GM23338 (cell line): ENCODE measurements around the gene NFXL1. TPM values are rescaled to one million over a fixed set of nuclear protein-coding genes. Genes with fewer than 3 reads are reported as not detected.

Experiments used
- ATAC-seq: fragments of 200-7000 bp; cut with Tn5 transposase; 3 replicates; pipeline ENCODE4 v1.9.1; 2020
- DNase-seq: peaks from one replicate; pipeline ENCODE4 v3.0.0-alpha.2; 2015; ENCODE audit warnings: low spot score
- H2AFZ ChIP-seq: fragments of 200-600 bp; sonication (generic); 2 replicates; pipeline ENCODE4 v1.8.0; 2016; ENCODE audit warnings: antibody characterized with exemption, mild to moderate bottlenecking, moderate library complexity
- H3F3A ChIP-seq: fragments of 200-600 bp; sonication (generic); replicated peaks from 2 replicates; pipeline ENCODE4 v1.8.0; 2017; ENCODE audit warnings: antibody characterized with exemption, mixed run types, low read depth
- H3K27ac ChIP-seq: fragments of 200-600 bp; sonication (generic); 2 replicates; pipeline ENCODE4 v1.6.1; 2016; ENCODE audit warnings: low read depth
- H3K27me3 ChIP-seq: fragments of 200-600 bp; sonication (generic); 2 replicates; pipeline ENCODE4 v1.8.0; 2016; ENCODE audit warnings: mild to moderate bottlenecking, mixed run types, moderate library complexity; ENCODE audit not compliant: insufficient read depth
- H3K36me3 ChIP-seq: fragments of 200-600 bp; sonication (generic); 2 replicates; pipeline ENCODE4 v1.8.0; 2016; ENCODE audit warnings: mild to moderate bottlenecking; ENCODE audit not compliant: insufficient read depth
- H3K4me1 ChIP-seq: fragments of 200-600 bp; sonication (generic); 2 replicates; pipeline ENCODE4 v1.8.0; 2016; ENCODE audit warnings: mild to moderate bottlenecking, moderate library complexity; ENCODE audit not compliant: insufficient read depth
- H3K4me2 ChIP-seq: fragments of 200-600 bp; sonication (generic); 2 replicates; pipeline ENCODE4 v1.7.1; 2017; ENCODE audit warnings: mixed run types
- H3K4me3 ChIP-seq: fragments of 200-600 bp; sonication (generic); 2 replicates; pipeline ENCODE4 v1.6.1; 2016; ENCODE audit warnings: mixed run types
- H3K79me2 ChIP-seq: fragments of 200-600 bp; sonication (generic); replicated peaks from 2 replicates; pipeline ENCODE4 v1.8.0; 2017; ENCODE audit warnings: mild to moderate bottlenecking; ENCODE audit not compliant: insufficient read depth
- H3K9me2 ChIP-seq: fragments of 200-600 bp; sonication (generic); 2 replicates; pipeline ENCODE4 v1.8.0; 2017; ENCODE audit not compliant: insufficient read depth
- H4K20me1 ChIP-seq: fragments of 200-600 bp; sonication (generic); replicated peaks from 2 replicates; pipeline ENCODE4 v1.8.0; 2017; ENCODE audit warnings: mild to moderate bottlenecking; ENCODE audit not compliant: insufficient read depth
- H3K27ac Mint-ChIP-seq: 2 replicates; pipeline ENCODE4 v1.8.0; 2020; ENCODE audit warnings: inconsistent platforms, mild to moderate bottlenecking, moderate library complexity, mixed read lengths
- H3K27me3 Mint-ChIP-seq: 3 replicates; pipeline ENCODE4 v1.8.0; 2022; ENCODE audit warnings: low read depth, mild to moderate bottlenecking, moderate library complexity, mixed read lengths, inconsistent platforms; ENCODE audit not compliant: insufficient read depth, poor library complexity
- H3K36me3 Mint-ChIP-seq: 3 replicates; pipeline ENCODE4 v1.8.0; 2021; ENCODE audit warnings: low read depth, mild to moderate bottlenecking, inconsistent platforms, moderate library complexity, mixed read lengths
- H3K4me1 Mint-ChIP-seq: 3 replicates; pipeline ENCODE4 v1.8.0; 2020; ENCODE audit warnings: mild to moderate bottlenecking, inconsistent platforms, mixed read lengths
- H3K4me3 Mint-ChIP-seq: 3 replicates; pipeline ENCODE4 v1.8.0; 2021; ENCODE audit warnings: moderate library complexity, mild to moderate bottlenecking, inconsistent platforms, mixed read lengths
- H3K9me3 Mint-ChIP-seq: 3 replicates; pipeline ENCODE4 v1.8.0; 2020; ENCODE audit warnings: moderate library complexity, mild to moderate bottlenecking, inconsistent platforms, mixed read lengths
- CTCF ChIP-seq, 2 experiments: fragments of 200-600 bp in 1 of 2; sonication (generic) in 1 of 2; conservative IDR thresholded peaks; 2 replicates each; pipeline versions ENCODE4 v1.5.1 to v1.6.1; 2016 to 2017; ENCODE audit warnings: antibody characterized with exemption in 2 of 2, low read depth in 2 of 2, mild to moderate bottlenecking in 2 of 2, moderate library complexity in 1 of 2
- ETS1 ChIP-seq: IDR thresholded peaks from 2 replicates; pipeline ENCODE4 v1.6.1; 2016; ENCODE audit warnings: antibody characterized with exemption
- JUNB ChIP-seq: IDR thresholded peaks from one replicate; pipeline ENCODE4 v1.6.1; 2016; ENCODE audit warnings: antibody characterized with exemption; ENCODE audit not compliant: unreplicated experiment
- POLR2AphosphoS5 ChIP-seq: IDR thresholded peaks from 2 replicates; pipeline ENCODE4 v1.6.1; 2016; ENCODE audit warnings: antibody characterized with exemption, low read depth
- REST ChIP-seq: IDR thresholded peaks from one replicate; pipeline ENCODE4 v1.6.1; 2018; ENCODE audit warnings: antibody characterized with exemption; ENCODE audit not compliant: unreplicated experiment
- ZNF331 ChIP-seq: fragments of 250-450 bp; sonication (Bioruptor Pico); IDR thresholded peaks from 2 replicates; pipeline ENCODE4 v1.5.0; 2020; ENCODE audit warnings: low read depth, mild to moderate bottlenecking, moderate library complexity
- ZNF462 ChIP-seq: fragments of 250-450 bp; sonication (Bioruptor Pico); IDR thresholded peaks from 2 replicates; pipeline ENCODE4 v1.5.0; 2020; ENCODE audit warnings: mild to moderate bottlenecking, moderate library complexity
- polyA plus RNA-seq: library from polyadenylated mRNA; unstranded; fragments of >200 nt; fragmentation: Nextera tagmentation; extraction: Ambion mirVana; gene quantifications from 2 replicates; pipeline ENCODE4 v1.2.1, GENCODE V29; 2016
- total RNA-seq: library from RNA; depleted of rRNA; stranded (reverse); fragments of >200 nt; shearing (Covaris generic); gene quantifications from 2 replicates; pipeline ENCODE4 v1.2.3, GENCODE V29; 2014

The NFXL1 gene
- total and polyA plus RNA-seq, 2 experiments from 2014 or later = 19.4 to 31.7 TPM

GRCh38 chr4:47817275-47817674 is 97.1 kb downstream of the NFXL1 start (continued):
- no peak for TF ChIP-seq ZNF462 (CRISPR knock-in tag)
- no peak for TF ChIP-seq CTCF (conservative IDR thresholded peaks at IDR 0.05; ENCODE audit: low read depth in 2 of 2)

GRCh38 chr4:47816748-47817147 is 97.6 kb downstream of the NFXL1 start:
- Mint-ChIP-seq H3K4me1 (no peaks in the 10 kb centered on the region), H3K27ac (no peak overlapping the region), H3K9me3 (no peaks in the 10 kb centered on the region), H3K4me3 (no peak overlapping the region), H3K36me3 (no peaks in the 10 kb centered on the region), H3K27me3 (no peaks in the 10 kb centered on the region)
- Histone ChIP-seq H4K20me1 (no peaks in the 10 kb centered on the region), H3K27ac (no peak overlapping the region), H3K36me3 (no peaks in the 10 kb centered on the region), H3K79me2 (no peaks in the 10 kb centered on the region), H3K9me2 (no peaks in the 10 kb centered on the region), H3K4me2 (no peak overlapping the region), H3F3A (no peaks in the 10 kb centered on the region), H3K27me3 (no peaks in the 10 kb centered on the region), H3K4me3 (no peak overlapping the region), H3K4me1 (no peaks in the 10 kb centered on the region), H2AFZ (no peak overlapping the region)
- DNase-seq (no peak), ATAC-seq (no peak)
- TF ChIP-seq ZNF331 (CRISPR knock-in tag) (no peak), POLR2AphosphoS5 (no peak), ETS1 (no peak), REST (no peak), JUNB (no peak)
